ENCODE data around the gene LRIG1.

- no peak for TF ChIP-seq POLR2A (IDR thresholded peaks at IDR 0.05; ENCODE audit: low read depth)
- TF ChIP-seq CTCF (IDR thresholded peaks at IDR 0.05): no peak
Observed at GRCh38 chr3:66386011-66386924, 114.6 kb downstream of the LRIG1 start.
